H1 (cell line): ENCODE results near the gene MYD88. TPM values are rescaled to one million over a fixed set of nuclear protein-coding genes. Genes with fewer than 3 reads are reported as not detected.

Experiments used
- CTCF ChIA-PET: fragments of 300-600 bp; sonication (Branson Sonifier 250); formaldehyde crosslinking; loops from one replicate; lab custom pipeline; 2021; ENCODE audit not compliant: partially characterized antibody; lab: Charles Lee
- POLR2A ChIA-PET: fragments of 300-600 bp; sonication (Branson Sonifier 250); formaldehyde crosslinking; loops from one replicate; lab custom pipeline; 2021; ENCODE audit warnings: inconsistent platforms; ENCODE audit not compliant: partially characterized antibody; lab: Charles Lee
- DNase-seq, 2 experiments: peaks; one replicate each; pipeline versions ENCODE4 v3.0.0 to v3.0.0-alpha.2; 2010 to 2022; ENCODE audit warnings: low spot score in 2 of 2, low read depth in 1 of 2, mixed read lengths in 1 of 2
- FAIRE-seq: peaks from 2 replicates; lab custom pipeline; 2011; peaks lifted over from hg19 to GRCh38; lab: Jason Lieb, UNC
- H2AFZ ChIP-seq: 2 replicates; pipeline ENCODE4 v1.8.1; 2012; ENCODE audit warnings: low read length, inconsistent platforms
- H2AK5ac ChIP-seq: 2 replicates; pipeline ENCODE4 v1.6.1; 2013; ENCODE audit warnings: low read depth, low read length
- H2BK120ac ChIP-seq: replicated peaks from 2 replicates; pipeline ENCODE3; 2013; ENCODE audit warnings: low read depth, low read length, inconsistent platforms
- H2BK12ac ChIP-seq: 2 replicates; pipeline ENCODE4 v1.6.1; 2013; ENCODE audit warnings: low read depth, low read length
- H2BK15ac ChIP-seq: 2 replicates; pipeline ENCODE4 v1.6.1; 2013; ENCODE audit warnings: low read length
- H2BK20ac ChIP-seq: 2 replicates; pipeline ENCODE4 v1.6.1; 2013; ENCODE audit warnings: low read length
- H2BK5ac ChIP-seq: 2 replicates; pipeline ENCODE4 v1.6.1; 2013; ENCODE audit warnings: low read depth, low read length
- H3K14ac ChIP-seq: 2 replicates; pipeline ENCODE4 v1.6.1; 2013; ENCODE audit warnings: inconsistent platforms; ENCODE audit not compliant: insufficient read length
- H3K18ac ChIP-seq: 2 replicates; pipeline ENCODE4 v1.6.1; 2013; ENCODE audit warnings: low read length; ENCODE audit errors: extremely low read depth
- H3K23ac ChIP-seq: 2 replicates; pipeline ENCODE4 v1.6.1; 2013; ENCODE audit warnings: inconsistent platforms; ENCODE audit not compliant: insufficient read length
- H3K23me2 ChIP-seq: 2 replicates; pipeline ENCODE4 v1.6.1; 2013; ENCODE audit warnings: low read depth, low read length
- H3K27ac ChIP-seq: 2 replicates; pipeline ENCODE4 v1.6.1; 2011; ENCODE audit warnings: low read depth, low read length, inconsistent platforms
- H3K27me3 ChIP-seq, 4 experiments: replicated peaks in 1 of 4; 1 replicate in 1 of 4; 2 replicates in 3 of 4; pipeline versions ENCODE4 v1.6.1 to v1.8.1; 2011 to 2013; ENCODE audit warnings: low read length in 3 of 4, mild to moderate bottlenecking in 3 of 4, inconsistent platforms in 2 of 4, mixed read lengths in 2 of 4, moderate library complexity in 1 of 4; ENCODE audit not compliant: control insufficient read depth in 3 of 4, insufficient read depth in 3 of 4; ENCODE audit errors: extremely low read depth in 1 of 4
- H3K36me3 ChIP-seq, 4 experiments: 2 replicates each; pipeline versions ENCODE4 v1.6.1 to v1.8.1; 2011 to 2013; ENCODE audit warnings: mild to moderate bottlenecking in 4 of 4, low read length in 3 of 4, moderate library complexity in 2 of 4, control low read depth in 1 of 4, inconsistent platforms in 1 of 4; ENCODE audit not compliant: insufficient read depth in 4 of 4, control insufficient read depth in 2 of 4
- H3K4ac ChIP-seq: replicated peaks from 2 replicates; pipeline ENCODE3; 2013; ENCODE audit warnings: low read length, low read depth, mixed read lengths, inconsistent platforms; ENCODE audit not compliant: insufficient read length
- H3K4me1 ChIP-seq, 4 experiments: replicated peaks in 1 of 4; 1 replicate in 1 of 4; 2 replicates in 3 of 4; pipeline versions ENCODE4 v1.6.1 to v1.8.1; 2011 to 2013; ENCODE audit warnings: low read length in 3 of 4, inconsistent platforms in 2 of 4, mixed read lengths in 1 of 4; ENCODE audit not compliant: insufficient read depth in 4 of 4, control insufficient read depth in 3 of 4
- H3K4me2 ChIP-seq, 2 experiments: 2 replicates each; pipeline versions ENCODE4 v1.6.1 to v1.8.1; 2011 to 2013; ENCODE audit warnings: low read depth in 2 of 2, low read length in 2 of 2, control low read depth in 1 of 2, inconsistent platforms in 1 of 2, mild to moderate bottlenecking in 1 of 2; ENCODE audit not compliant: insufficient read depth in 1 of 2
- H3K4me3 ChIP-seq, 4 experiments: fragments of 200-600, 300-600 bp in 1 of 4; sonication (generic), shearing (Covaris generic), sonication (Bioruptor Twin) in 1 of 4; 2 replicates each; pipeline versions ENCODE4 v1.5.1 to v1.8.1; 2011 to 2016; ENCODE audit warnings: low read length in 4 of 4, low read depth in 3 of 4, control low read depth in 2 of 4, inconsistent platforms in 2 of 4, mild to moderate bottlenecking in 2 of 4, mixed read lengths in 1 of 4, moderate library complexity in 1 of 4; ENCODE audit not compliant: insufficient read depth in 2 of 4; ENCODE audit errors: extremely low read depth in 1 of 4
- H3K56ac ChIP-seq: replicated peaks from 2 replicates; pipeline ENCODE3; 2013; ENCODE audit warnings: low read depth, mild to moderate bottlenecking, mixed read lengths, low read length, inconsistent platforms; ENCODE audit not compliant: insufficient read length
- H3K79me1 ChIP-seq: 2 replicates; pipeline ENCODE4 v1.6.1; 2013; ENCODE audit warnings: low read depth, low read length, control low read depth
- H3K79me2 ChIP-seq, 2 experiments: 2 replicates each; pipeline versions ENCODE4 v1.6.1 to v1.8.1; 2012 to 2013; ENCODE audit warnings: low read length in 2 of 2, mild to moderate bottlenecking in 2 of 2, inconsistent platforms in 1 of 2; ENCODE audit not compliant: insufficient read depth in 2 of 2, control insufficient read depth in 1 of 2
- H3K9ac ChIP-seq, 4 experiments: replicated peaks in 1 of 4; 1 replicate in 1 of 4; 2 replicates in 3 of 4; pipeline versions ENCODE4 v1.6.1 to v1.8.1; 2011 to 2013; ENCODE audit warnings: low read depth in 3 of 4, low read length in 3 of 4, control low read depth in 2 of 4, mild to moderate bottlenecking in 2 of 4, moderate library complexity in 2 of 4, inconsistent platforms in 1 of 4; ENCODE audit errors: extremely low read depth in 1 of 4
- H3K9me3 ChIP-seq, 2 experiments: 2 replicates each; pipeline versions ENCODE4 v1.6.1 to v1.8.1; 2012 to 2013; ENCODE audit warnings: mild to moderate bottlenecking in 2 of 2, moderate library complexity in 2 of 2, control low read depth in 1 of 2, inconsistent platforms in 1 of 2, low read depth in 1 of 2, low read length in 1 of 2, mixed read lengths in 1 of 2; ENCODE audit not compliant: insufficient read depth in 2 of 2
- H4K20me1 ChIP-seq, 2 experiments: replicated peaks in 1 of 2; 2 replicates each; pipeline versions ENCODE3 to v1.8.1; 2011 to 2013; ENCODE audit warnings: inconsistent platforms in 2 of 2, low read length in 2 of 2, mild to moderate bottlenecking in 1 of 2; ENCODE audit not compliant: insufficient read depth in 2 of 2, control insufficient read depth in 1 of 2
- H4K5ac ChIP-seq: 2 replicates; pipeline ENCODE4 v1.6.1; 2013; ENCODE audit warnings: low read length, low read depth, mixed read lengths, inconsistent platforms; ENCODE audit not compliant: insufficient read length
- H4K8ac ChIP-seq: 2 replicates; pipeline ENCODE4 v1.8.0; 2013; ENCODE audit warnings: mild to moderate bottlenecking, moderate library complexity, low read length, inconsistent platforms; ENCODE audit not compliant: insufficient read depth; ENCODE audit errors: extremely low read depth
- H4K91ac ChIP-seq: replicated peaks from 2 replicates; pipeline ENCODE3; 2013; ENCODE audit warnings: low read length, mixed read lengths, inconsistent platforms; ENCODE audit not compliant: insufficient read length
- ATF2 ChIP-seq: IDR thresholded peaks from 2 replicates; pipeline ENCODE4 v1.6.1; 2012; ENCODE audit warnings: low read length, inconsistent platforms
- BACH1 ChIP-seq: IDR thresholded peaks from 2 replicates; pipeline ENCODE4 v1.6.1; 2012; ENCODE audit warnings: low read length, improper control_type of control experiment
- CBX5 ChIP-seq: fragments of 300-800, 300-1000 bp; sonication (generic); IDR thresholded peaks from 2 replicates; pipeline ENCODE4 v1.7.1; 2016; ENCODE audit warnings: antibody characterized with exemption, low read length, low read depth
- CHD1 ChIP-seq: IDR thresholded peaks from 2 replicates; pipeline ENCODE4 v1.6.1; 2012; ENCODE audit warnings: low read depth, low read length, improper control_type of control experiment
- GTF2F1 ChIP-seq: IDR thresholded peaks from 2 replicates; pipeline ENCODE4 v1.6.1; 2012; ENCODE audit warnings: low read depth, low read length, improper control_type of control experiment, borderline replicate concordance
- JUN ChIP-seq: IDR thresholded peaks from 2 replicates; pipeline ENCODE4 v1.6.1; 2011; ENCODE audit warnings: low read depth, mild to moderate bottlenecking, improper control_type of control experiment, low read length
- MAX ChIP-seq: IDR thresholded peaks from 2 replicates; pipeline ENCODE4 v1.6.1; 2012; ENCODE audit warnings: inconsistent platforms
- RBBP5 ChIP-seq: IDR thresholded peaks from 2 replicates; pipeline ENCODE4 v1.7.1; 2012; ENCODE audit warnings: low read depth, mild to moderate bottlenecking, inconsistent platforms, low read length, moderate library complexity, borderline replicate concordance
- RNF2 ChIP-seq: fragments of 200-900, 300-1000 bp; sonication (generic); IDR thresholded peaks from 2 replicates; pipeline ENCODE4 v1.7.1; 2016; ENCODE audit warnings: borderline replicate concordance, low read depth, mild to moderate bottlenecking, antibody characterized with exemption, low read length; ENCODE audit not compliant: poor library complexity, severe bottlenecking; ENCODE audit errors: missing control alignments
- WGBS, 2 experiments: shearing (Covaris generic) in 1 of 2; methylation state at CpG; one replicate each; pipeline versions ENCODE4 v1.1.6 to v1.1.7; 2013 to 2015; ENCODE audit warnings: low lambda C conversion rate in 2 of 2, mixed read lengths in 2 of 2, inconsistent platforms in 1 of 2, low coverage in 1 of 2, missing lambda C conversion rate in 1 of 2; ENCODE audit not compliant: insufficient replicate concordance in 2 of 2, insufficient coverage in 1 of 2, insufficient read length in 1 of 2; ENCODE audit errors: extremely low coverage in 1 of 2, missing lambda C conversion rate in 1 of 2; 5-methylcytosine and 5-hydroxymethylcytosine counted together
- polyA plus RNA-seq, 7 experiments: library from polyadenylated mRNA; depleted of rRNA in 3 of 7; stranded (reverse) in 5 of 7; unstranded in 2 of 7; fragments of >200 nt in 5 of 7; fragments of 200-250 nt in 2 of 7; gene quantifications; 1 replicate in 5 of 7; 2 replicates in 1 of 7; 4 replicates in 1 of 7; pipeline versions ENCODE4 v1.2.1 to v1.2.3, GENCODE V29; 2011 to 2013; ENCODE audit warnings: missing spikeins in 2 of 7, mixed read lengths in 2 of 7
- total RNA-seq: library from RNA; stranded (reverse); fragmentation: NEBNext Ultra II Directional; extraction: Animal tissue kit (Norgen Biotek cat#: 25700); gene quantifications from 2 replicates; pipeline ENCODE4 v1.2.1, GENCODE V29; 2021

The MYD88 gene
- total and polyA plus RNA-seq, 2 of the 8 experiments (the other 6 are each of a cell fraction or from before 2014, with no cell fraction given), result 22.1 to 22.5 TPM

DNA sequence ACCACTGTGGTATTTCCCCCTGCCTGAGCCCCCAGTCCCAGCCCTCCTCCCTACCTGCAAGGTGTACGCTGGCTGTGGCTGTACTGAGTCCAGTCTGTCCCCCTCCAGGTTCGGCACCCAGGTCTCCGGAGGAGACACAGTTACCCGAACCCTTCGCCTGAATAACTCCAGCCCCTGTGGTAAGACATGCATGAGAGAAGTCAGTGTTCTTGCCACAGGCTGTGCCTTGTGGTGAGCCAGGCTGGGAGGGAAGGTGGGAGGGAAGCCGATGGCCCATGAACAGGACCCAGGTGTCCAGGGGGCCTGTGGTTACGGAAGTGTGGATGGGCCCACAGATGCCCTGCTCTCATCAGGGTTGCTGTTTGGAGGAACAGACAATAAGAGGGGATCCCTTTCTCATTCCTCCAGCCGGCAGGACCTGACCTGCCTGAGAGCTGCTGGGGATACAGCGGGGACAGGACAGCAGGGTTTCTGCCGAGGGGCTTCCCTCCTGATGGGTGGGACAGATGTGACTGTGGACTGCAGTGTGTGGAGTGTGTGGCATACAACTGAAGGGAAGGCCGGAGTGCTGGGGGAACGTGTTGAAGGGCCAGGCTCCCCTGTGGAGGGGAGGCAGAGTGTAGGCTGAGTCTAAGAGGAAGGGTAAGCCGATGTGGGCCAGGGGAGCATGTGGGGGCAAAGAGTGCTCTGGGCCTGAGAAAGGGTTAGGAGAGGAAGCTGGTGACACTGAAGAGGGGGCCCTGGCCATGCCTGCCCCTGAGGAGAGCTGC is 23.4 kb upstream of the MYD88 start:
- TF ChIP-seq CHD1, result no peak
- TF ChIP-seq MAX, result no peak
- TF ChIP-seq GTF2F1, result no peak
- TF ChIP-seq JUN, result no peak
- TF ChIP-seq ATF2, result no peak
- no peak for TF ChIP-seq RBBP5
- TF ChIP-seq RNF2, result no peak
- TF ChIP-seq CBX5, result no peak
- no peak for TF ChIP-seq BACH1
- Histone ChIP-seq H2BK120ac (no peak overlapping the region), H3K18ac (no peak overlapping the region), H3K23me2 (no peaks in the 10 kb centered on the region), H4K5ac (no peak overlapping the region), H3K36me3 (no peaks in the 10 kb centered on the region), H3K9me3 (no peaks in the 10 kb centered on the region; a peak in 1 of 4 replicates), H3K14ac (no peak overlapping the region), H3K4me2 (no peak overlapping the region), H4K91ac (no peak overlapping the region), H3K23ac (no peak overlapping the region), H3K79me2 (no peaks in the 10 kb centered on the region), H3K4ac (no peak overlapping the region), H3K56ac (no peak overlapping the region), H3K27me3 (no peaks in the 10 kb centered on the region), H2BK5ac (0 out of 2 replicates have a peak overlapping the region, but pooled peaks have one; percentile 44), H2BK20ac (no peak overlapping the region), H3K79me1 (no peaks in the 10 kb centered on the region), H3K9ac (no peak overlapping the region), H3K4me3 (no peak overlapping the region), H3K4me1 (no peaks in the 10 kb centered on the region), H2BK15ac (no peak overlapping the region), H4K8ac (no peak overlapping the region), H2BK12ac (peak overlapping the region; percentile 39; the same call in 1 of the 2 replicates), H2AFZ (no peak overlapping the region), H4K20me1 (peaks cover 0 to 5% of the 10 kb centered on the region in 2 experiments), H3K27ac (no peak overlapping the region), H2AK5ac (no peak overlapping the region)
- ChIA-PET CTCF (interaction anchor here (0.6 to 8.8 kb wide), 5 partner anchors 14 to 548 kb away, joined by 3 to 105 read pairs (median 3); partner anchors contain the start of gene EXOG), POLR2A (interaction anchor here (1.0 to 1.3 kb wide), 3 partner anchors 8 to 23 kb away, joined by 3 to 4 read pairs (median 3); partner anchors contain the start of gene ACAA1)
- FAIRE-seq, result no peak
- 90% methylated on average over 13 of the region's 13 CpGs; no CpG with 5 or more reads in 1 of the 2 experiments for WGBS, 2 experiments
- DNase-seq, result no peak
